Measurements from ENCODE around the gene SC5D. TPM values are rescaled to one million over a fixed set of nuclear protein-coding genes. Genes with fewer than 3 reads are reported as not detected.

Gene SC5D
- total RNA-seq, 2 experiments from 2014 or later: 24.8 to 25.5 TPM

DNA sequence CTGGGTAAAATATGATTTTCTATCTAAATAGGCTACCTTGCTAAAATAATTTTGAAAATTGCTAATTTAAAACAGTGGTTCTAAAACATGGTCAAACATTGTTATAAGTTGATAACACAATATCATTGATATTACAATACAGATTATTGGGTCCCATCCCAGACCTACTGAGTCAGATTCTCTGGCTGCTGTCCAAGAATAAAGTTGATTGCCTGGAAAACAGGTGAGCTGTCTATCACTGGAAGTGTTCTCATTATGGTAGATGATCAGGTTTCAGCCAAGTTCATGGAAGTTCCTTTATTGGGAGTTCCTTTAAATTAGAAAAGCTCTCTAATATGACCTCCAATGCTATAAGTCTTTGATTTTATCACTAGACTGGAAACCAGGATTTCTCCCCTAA is 52.3 kb downstream of the SC5D start:
- no peak overlapping the region for H3K27ac Mint-ChIP-seq
- DNase-seq: no peak
- peaks cover 3% of the 10 kb centered on the region for H3K9me3 Mint-ChIP-seq
- ATAC-seq (ENCODE audit: low read depth): no peak
- peaks cover 13% of the 10 kb centered on the region for H3K27me3 Mint-ChIP-seq
- POLR2A ChIA-PET: no interaction called here
- peaks cover 6% of the 10 kb centered on the region for H3K4me1 Mint-ChIP-seq
- H3K36me3 Mint-ChIP-seq: peaks cover 2% of the 10 kb centered on the region
- no peak overlapping the region for H3K4me3 Mint-ChIP-seq

- POLR2A ChIA-PET: no interaction called here
- peaks cover 14% of the 10 kb centered on the region for H3K27me3 Mint-ChIP-seq
- no peak for ATAC-seq (ENCODE audit: low read depth)
Observed at GRCh38 chr11:121347094-121347493, 54.5 kb downstream of the SC5D start.

DNA sequence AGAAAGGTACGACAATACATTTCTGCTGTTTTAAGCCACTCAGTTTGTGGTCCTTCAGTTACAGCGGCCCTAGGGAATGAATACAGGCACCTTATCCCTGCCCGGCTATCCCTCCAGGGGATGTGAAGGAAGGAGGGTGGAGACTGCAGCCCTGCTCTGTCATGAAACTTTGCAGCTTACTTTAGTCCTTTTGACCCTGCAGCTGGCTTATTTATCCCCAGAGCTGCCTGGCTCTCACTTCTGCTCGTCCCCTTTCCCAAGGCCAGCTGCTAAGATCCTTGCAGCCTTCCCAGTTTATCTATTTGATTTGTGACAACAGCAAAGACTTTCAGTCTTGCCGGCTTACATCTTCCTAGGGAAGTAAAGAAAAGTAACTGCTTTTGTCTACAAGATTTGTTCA is 55.2 kb downstream of the SC5D start:
- Mint-ChIP-seq H3K27ac (no peak overlapping the region), H3K9me3 (peaks cover 3% of the 10 kb centered on the region), H3K27me3 (peaks cover 14% of the 10 kb centered on the region), H3K4me1 (no peaks in the 10 kb centered on the region), H3K4me3 (no peak overlapping the region), H3K36me3 (no peaks in the 10 kb centered on the region)
- POLR2A ChIA-PET: no interaction called here
- DNase-seq (no peak), ATAC-seq (ENCODE audit: low read depth) (no peak)

More at GRCh38 chr11:121347094-121347493, 54.5 kb downstream of the SC5D start:
- Mint-ChIP-seq H3K4me1 (no peaks in the 10 kb centered on the region), H3K27ac (no peak overlapping the region), H3K4me3 (no peak overlapping the region), H3K36me3 (no peaks in the 10 kb centered on the region), H3K9me3 (peaks cover 3% of the 10 kb centered on the region)
- no peak for DNase-seq

DNA sequence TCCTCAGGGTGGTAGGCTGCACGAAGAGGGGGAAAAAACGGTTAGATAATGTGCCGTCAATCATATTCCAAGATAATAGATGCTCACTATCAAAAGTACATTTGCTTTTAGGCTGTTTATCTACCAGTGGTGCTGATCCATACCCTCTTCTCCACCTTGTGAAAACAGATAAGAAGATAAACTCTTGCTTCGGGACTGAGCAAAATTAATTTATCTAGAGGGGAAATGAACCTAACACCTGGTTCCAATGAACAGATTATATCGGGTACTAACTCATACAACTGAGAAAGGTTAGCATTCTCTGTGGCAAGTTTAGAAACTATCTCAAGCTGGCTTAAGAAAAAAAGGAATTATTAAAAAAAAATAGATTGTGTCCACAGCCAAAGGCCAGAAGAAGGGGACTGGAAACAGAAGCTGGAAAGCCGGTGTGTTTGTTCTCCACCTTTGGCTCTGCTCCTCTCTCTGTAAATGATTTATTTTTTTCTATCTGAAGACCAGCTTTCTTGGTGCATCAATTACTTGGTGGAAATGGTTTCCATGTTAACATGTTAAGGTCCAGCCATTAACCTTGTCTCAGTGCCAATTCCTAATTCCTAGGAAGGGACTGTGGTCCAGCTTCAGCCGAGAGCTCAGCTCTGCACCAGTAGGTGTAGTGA is 55.8 kb downstream of the SC5D start:
- DNase-seq (no peak), ATAC-seq (ENCODE audit: low read depth) (no peak)
- H3K4me3 Mint-ChIP-seq: no peak overlapping the region
- no peak overlapping the region for H3K27ac Mint-ChIP-seq
- peaks cover 14% of the 10 kb centered on the region for H3K27me3 Mint-ChIP-seq
- H3K4me1 Mint-ChIP-seq: no peaks in the 10 kb centered on the region
- POLR2A ChIA-PET: no interaction called here
- no peaks in the 10 kb centered on the region for H3K36me3 Mint-ChIP-seq
- peaks cover 3% of the 10 kb centered on the region for H3K9me3 Mint-ChIP-seq

GRCh38 chr11:121349790-121350189 is 57.2 kb downstream of the SC5D start:
- ATAC-seq (ENCODE audit: low read depth) (no peak), DNase-seq (no peak)
- Mint-ChIP-seq H3K27ac (no peak overlapping the region), H3K27me3 (peaks cover 16% of the 10 kb centered on the region), H3K36me3 (no peaks in the 10 kb centered on the region), H3K4me1 (no peaks in the 10 kb centered on the region), H3K9me3 (peaks cover 3% of the 10 kb centered on the region), H3K4me3 (no peak overlapping the region)
- POLR2A ChIA-PET: no interaction called here

DNA sequence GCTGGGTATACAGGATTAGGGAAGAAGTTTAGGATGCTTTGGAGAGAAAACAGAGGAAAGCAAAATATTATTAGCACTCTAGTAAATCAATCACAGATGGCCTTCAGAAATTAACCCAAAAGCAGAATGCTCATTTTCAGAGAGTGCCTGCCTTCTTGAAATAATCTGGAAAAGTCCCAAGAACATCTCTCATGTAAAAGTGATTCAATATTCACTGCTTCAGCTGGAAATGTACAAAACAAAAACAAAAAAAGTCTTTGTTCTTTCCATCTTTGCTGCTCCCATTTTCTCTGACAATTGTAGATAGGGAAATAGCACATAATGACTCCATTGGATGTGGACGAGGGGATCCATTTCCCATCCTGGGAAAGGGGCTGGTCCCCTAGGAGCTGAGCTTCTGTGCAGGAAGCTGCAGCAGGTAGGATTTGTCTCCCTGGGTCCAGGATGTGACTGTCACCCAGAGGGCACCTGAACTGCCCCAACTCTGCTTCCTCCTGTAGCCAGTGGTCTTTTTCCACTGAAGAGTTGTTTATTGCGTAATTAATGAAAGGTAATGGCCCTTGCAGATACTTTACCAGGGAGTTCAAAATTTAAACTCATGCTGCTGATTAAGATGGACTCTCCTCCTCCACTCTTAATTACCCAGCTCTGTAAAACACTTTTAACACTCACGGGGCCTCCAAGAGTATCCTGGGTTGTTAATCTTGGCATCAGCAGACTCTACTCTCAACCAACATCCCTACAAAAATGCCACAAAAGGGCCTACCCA is 57.9 kb downstream of the SC5D start:
- Mint-ChIP-seq H3K4me1 (no peaks in the 10 kb centered on the region), H3K9me3 (peaks cover 3% of the 10 kb centered on the region)

GRCh38 chr11:121351083-121351630 is 58.6 kb downstream of the SC5D start:
- ATAC-seq (ENCODE audit: low read depth) (no peak), DNase-seq (no peak)
- no peaks in the 10 kb centered on the region for H3K4me1 Mint-ChIP-seq
- no peak overlapping the region for H3K27ac Mint-ChIP-seq
- H3K27me3 Mint-ChIP-seq: peaks cover 15% of the 10 kb centered on the region
- H3K4me3 Mint-ChIP-seq: no peak overlapping the region
- H3K9me3 Mint-ChIP-seq: peaks cover 3% of the 10 kb centered on the region
- POLR2A ChIA-PET: no interaction called here
- no peaks in the 10 kb centered on the region for H3K36me3 Mint-ChIP-seq

More for the DNA sequence above, 57.9 kb downstream of the SC5D start:
- ATAC-seq (ENCODE audit: low read depth) (no peak), DNase-seq (no peak)
- Mint-ChIP-seq H3K27ac (no peak overlapping the region), H3K36me3 (no peaks in the 10 kb centered on the region), H3K4me3 (no peak overlapping the region), H3K27me3 (peaks cover 13% of the 10 kb centered on the region)
- POLR2A ChIA-PET: no interaction called here

DNA sequence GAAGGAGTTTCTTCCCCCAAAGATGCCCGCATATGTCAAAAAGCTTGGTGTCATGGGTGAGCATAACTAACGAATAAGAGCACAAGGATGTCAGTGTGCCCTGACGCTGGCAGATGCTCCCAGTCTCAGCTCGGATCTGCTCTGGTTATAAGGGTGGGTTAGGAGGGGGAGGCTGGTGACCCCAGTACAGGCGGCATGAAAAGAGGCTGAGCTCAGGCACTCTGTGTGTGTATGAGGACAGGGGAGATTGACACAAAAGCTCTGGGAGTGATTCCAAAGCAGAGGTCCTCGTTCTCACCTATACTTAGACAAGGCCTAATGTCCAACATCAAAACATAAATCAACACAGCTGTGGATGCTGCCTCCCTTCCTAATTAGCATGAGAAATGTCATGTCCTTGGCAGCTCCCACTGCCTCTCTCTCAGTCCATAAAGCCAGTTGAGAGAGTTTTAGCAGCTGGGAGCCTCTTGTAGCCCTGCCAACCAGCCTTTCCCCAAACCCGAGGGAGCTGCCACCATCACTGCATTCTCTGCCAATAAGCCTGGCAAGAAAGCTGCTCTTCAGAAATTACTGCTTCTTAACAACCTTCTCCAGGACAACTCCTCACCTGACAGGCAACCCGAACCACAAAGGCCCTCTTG is 59.8 kb downstream of the SC5D start:
- H3K27me3 Mint-ChIP-seq: peaks cover 16% of the 10 kb centered on the region
- no peak for DNase-seq
- no peak overlapping the region for H3K4me3 Mint-ChIP-seq
- ATAC-seq (ENCODE audit: low read depth): no peak
- POLR2A ChIA-PET: no interaction called here
- no peaks in the 10 kb centered on the region for H3K36me3 Mint-ChIP-seq
- no peaks in the 10 kb centered on the region for H3K4me1 Mint-ChIP-seq
- H3K9me3 Mint-ChIP-seq: no peaks in the 10 kb centered on the region
- H3K27ac Mint-ChIP-seq: no peak overlapping the region

DNA sequence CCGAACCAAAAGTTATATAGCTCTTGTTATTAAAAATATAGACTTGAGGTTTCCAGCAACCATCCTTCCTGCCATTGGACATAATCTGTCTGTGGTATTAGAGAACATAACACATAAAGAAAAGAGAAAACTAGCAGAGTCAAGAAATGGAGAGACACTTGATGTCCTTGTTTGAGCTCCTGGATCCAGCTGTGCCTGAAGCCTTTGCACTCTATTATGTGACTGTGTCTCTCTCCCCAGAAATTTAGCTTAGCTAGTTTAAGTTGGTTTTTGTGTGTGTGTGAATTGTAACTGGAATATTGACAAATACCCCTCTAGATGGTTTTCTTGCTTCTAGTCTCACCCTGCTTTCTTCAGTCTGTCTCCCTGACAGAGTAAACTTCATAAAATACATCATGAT is 61.6 kb downstream of the SC5D start:
- Mint-ChIP-seq H3K4me1 (no peaks in the 10 kb centered on the region), H3K27me3 (peaks cover 7% of the 10 kb centered on the region), H3K4me3 (no peak overlapping the region), H3K36me3 (no peaks in the 10 kb centered on the region), H3K9me3 (no peaks in the 10 kb centered on the region), H3K27ac (no peak overlapping the region)
- DNase-seq: no peak
- POLR2A ChIA-PET: interaction anchor here (1.2 kb wide), 1 partner anchor 13 kb away, joined by 3 read pairs; no protein-coding TSS in a partner anchor
- ATAC-seq (ENCODE audit: low read depth): no peak

DNA sequence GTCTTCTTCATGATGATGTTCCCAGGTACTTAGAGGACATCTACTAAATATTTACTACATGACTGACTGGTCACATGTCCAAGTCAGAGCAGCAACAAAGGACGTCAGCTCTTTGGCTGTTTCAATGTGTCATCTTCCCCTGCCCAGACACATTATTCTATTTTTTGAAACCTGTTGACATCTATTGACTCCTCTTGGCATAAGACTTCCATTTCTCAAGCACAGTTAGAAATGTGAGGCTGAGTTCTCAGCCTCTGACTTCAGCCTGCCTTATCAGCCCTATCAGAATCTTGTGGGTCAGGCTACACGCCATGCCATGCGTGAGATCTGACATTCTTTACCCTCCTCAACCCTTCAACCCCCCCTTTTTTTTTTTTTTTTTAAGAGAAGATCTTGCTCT is 63.8 kb downstream of the SC5D start:
- POLR2A ChIA-PET: no interaction called here
- H3K36me3 Mint-ChIP-seq: no peaks in the 10 kb centered on the region
- no peak overlapping the region for H3K4me3 Mint-ChIP-seq

More for the DNA sequence above, 63.8 kb downstream of the SC5D start:
- DNase-seq (no peak), ATAC-seq (ENCODE audit: low read depth) (no peak)
- Mint-ChIP-seq H3K27ac (no peak overlapping the region), H3K27me3 (peaks cover 14% of the 10 kb centered on the region), H3K9me3 (no peaks in the 10 kb centered on the region), H3K4me1 (no peaks in the 10 kb centered on the region)

Other genes starting within 250 kb of the SC5D start
- under 1 TPM; 0.23 to 0.30 TPM for gene TECTA, start 191.5 kb upstream of the SC5D start, total RNA-seq
- gene SORL1, start 159.5 kb downstream of the SC5D start, total RNA-seq: 100 to 1,000 TPM; 179 to 195 TPM